Activated naive CD8-positive, alpha-beta T cell (primary cell): ENCODE results near the gene BBS9.

Experiments used
- H3K27ac Mint-ChIP-seq: one replicate; pipeline ENCODE4 v1.8.0; 2021; ENCODE audit warnings: mixed read lengths
- H3K27me3 Mint-ChIP-seq: one replicate; pipeline ENCODE4 v1.8.0; 2021; ENCODE audit warnings: mixed read lengths
- H3K36me3 Mint-ChIP-seq: one replicate; pipeline ENCODE4 v1.8.0; 2021; ENCODE audit warnings: mixed read lengths
- H3K4me1 Mint-ChIP-seq: one replicate; pipeline ENCODE4 v1.8.0; 2021; ENCODE audit warnings: low read depth, mixed read lengths
- H3K4me3 Mint-ChIP-seq: one replicate; pipeline ENCODE4 v1.8.0; 2021; ENCODE audit warnings: mild to moderate bottlenecking, mixed read lengths
- H3K9me3 Mint-ChIP-seq: one replicate; pipeline ENCODE4 v1.8.0; 2021; ENCODE audit warnings: low read depth, mixed read lengths

Gene BBS9

GRCh38 chr7:33373195-33373594, 243.8 kb downstream of the BBS9 start:
- H3K36me3 Mint-ChIP-seq: peaks cover 49% of the 10 kb centered on the region
- H3K27me3 Mint-ChIP-seq: no peaks in the 10 kb centered on the region
- H3K4me3 Mint-ChIP-seq: no peak overlapping the region
- no peaks in the 10 kb centered on the region for H3K9me3 Mint-ChIP-seq
- no peaks in the 10 kb centered on the region for H3K4me1 Mint-ChIP-seq
- H3K27ac Mint-ChIP-seq: no peak overlapping the region

GRCh38 chr7:33379891-33380525, 250.6 kb downstream of the BBS9 start:
- H3K27ac Mint-ChIP-seq: no peak overlapping the region
- H3K36me3 Mint-ChIP-seq: peaks cover 37% of the 10 kb centered on the region
- no peaks in the 10 kb centered on the region for H3K4me1 Mint-ChIP-seq
- no peaks in the 10 kb centered on the region for H3K9me3 Mint-ChIP-seq
- H3K27me3 Mint-ChIP-seq: no peaks in the 10 kb centered on the region
- no peak overlapping the region for H3K4me3 Mint-ChIP-seq

GRCh38 chr7:33388332-33388731, 259.0 kb downstream of the BBS9 start:
- Mint-ChIP-seq H3K36me3 (peaks cover 34% of the 10 kb centered on the region), H3K4me3 (no peak overlapping the region), H3K9me3 (no peaks in the 10 kb centered on the region), H3K27ac (no peak overlapping the region), H3K4me1 (peaks cover 1% of the 10 kb centered on the region), H3K27me3 (no peaks in the 10 kb centered on the region)

- H3K27me3 Mint-ChIP-seq: no peaks in the 10 kb centered on the region
- H3K27ac Mint-ChIP-seq: no peak overlapping the region
- peaks cover 7% of the 10 kb centered on the region for H3K4me1 Mint-ChIP-seq
- peaks cover 4% of the 10 kb centered on the region for H3K9me3 Mint-ChIP-seq
- H3K4me3 Mint-ChIP-seq: no peak overlapping the region
- peaks cover 45% of the 10 kb centered on the region for H3K36me3 Mint-ChIP-seq
Observed at GRCh38 chr7:33392148-33392547, 262.8 kb downstream of the BBS9 start.

GRCh38 chr7:33393770-33394169, 264.4 kb downstream of the BBS9 start:
- no peak overlapping the region for H3K4me3 Mint-ChIP-seq
- H3K4me1 Mint-ChIP-seq: peaks cover 7% of the 10 kb centered on the region
- no peak overlapping the region for H3K27ac Mint-ChIP-seq
- peaks cover 4% of the 10 kb centered on the region for H3K9me3 Mint-ChIP-seq
- H3K36me3 Mint-ChIP-seq: peaks cover 42% of the 10 kb centered on the region
- no peaks in the 10 kb centered on the region for H3K27me3 Mint-ChIP-seq

GRCh38 chr7:33395340-33395739, 266.0 kb downstream of the BBS9 start:
- H3K36me3 Mint-ChIP-seq: peaks cover 31% of the 10 kb centered on the region
- H3K27ac Mint-ChIP-seq: no peak overlapping the region
- peaks cover 7% of the 10 kb centered on the region for H3K4me1 Mint-ChIP-seq
- H3K9me3 Mint-ChIP-seq: peaks cover 4% of the 10 kb centered on the region
- no peak overlapping the region for H3K4me3 Mint-ChIP-seq
- no peaks in the 10 kb centered on the region for H3K27me3 Mint-ChIP-seq

- no peak overlapping the region for H3K4me3 Mint-ChIP-seq
- no peaks in the 10 kb centered on the region for H3K4me1 Mint-ChIP-seq
- H3K36me3 Mint-ChIP-seq: peaks cover 21% of the 10 kb centered on the region
Observed at GRCh38 chr7:33399528-33400213, 270.3 kb downstream of the BBS9 start.

GRCh38 chr7:33400214-33400538, 270.8 kb downstream of the BBS9 start:
- Mint-ChIP-seq H3K4me3 (no peak overlapping the region), H3K27ac (no peak overlapping the region), H3K4me1 (no peaks in the 10 kb centered on the region), H3K36me3 (peaks cover 21% of the 10 kb centered on the region), H3K27me3 (no peaks in the 10 kb centered on the region), H3K9me3 (peaks cover 12% of the 10 kb centered on the region)

More at GRCh38 chr7:33399528-33400213, 270.3 kb downstream of the BBS9 start:
- Mint-ChIP-seq H3K9me3 (peaks cover 12% of the 10 kb centered on the region), H3K27me3 (no peaks in the 10 kb centered on the region), H3K27ac (no peak overlapping the region)

GRCh38 chr7:33410266-33410665, 280.9 kb downstream of the BBS9 start:
- Mint-ChIP-seq H3K27ac (no peak overlapping the region), H3K27me3 (no peaks in the 10 kb centered on the region), H3K9me3 (peaks cover 8% of the 10 kb centered on the region), H3K4me1 (no peaks in the 10 kb centered on the region), H3K36me3 (peaks cover 25% of the 10 kb centered on the region), H3K4me3 (no peak overlapping the region)

GRCh38 chr7:33411020-33411419, 281.7 kb downstream of the BBS9 start:
- no peaks in the 10 kb centered on the region for H3K4me1 Mint-ChIP-seq
- no peak overlapping the region for H3K4me3 Mint-ChIP-seq
- no peaks in the 10 kb centered on the region for H3K27me3 Mint-ChIP-seq
- H3K27ac Mint-ChIP-seq: no peak overlapping the region
- peaks cover 8% of the 10 kb centered on the region for H3K9me3 Mint-ChIP-seq
- H3K36me3 Mint-ChIP-seq: peaks cover 24% of the 10 kb centered on the region

- H3K36me3 Mint-ChIP-seq: peaks cover 19% of the 10 kb centered on the region
Observed at GRCh38 chr7:33412331-33412730, 283.0 kb downstream of the BBS9 start.

GRCh38 chr7:33418251-33418701, 288.9 kb downstream of the BBS9 start:
- Mint-ChIP-seq H3K27ac (no peak overlapping the region), H3K9me3 (no peaks in the 10 kb centered on the region), H3K4me1 (no peaks in the 10 kb centered on the region), H3K27me3 (no peaks in the 10 kb centered on the region), H3K36me3 (peaks cover 2% of the 10 kb centered on the region), H3K4me3 (no peak overlapping the region)

More at GRCh38 chr7:33412331-33412730, 283.0 kb downstream of the BBS9 start:
- H3K27ac Mint-ChIP-seq: no peak overlapping the region
- H3K4me3 Mint-ChIP-seq: no peak overlapping the region
- peaks cover 8% of the 10 kb centered on the region for H3K9me3 Mint-ChIP-seq
- no peaks in the 10 kb centered on the region for H3K4me1 Mint-ChIP-seq
- no peaks in the 10 kb centered on the region for H3K27me3 Mint-ChIP-seq

- no peak overlapping the region for H3K4me3 Mint-ChIP-seq
- H3K9me3 Mint-ChIP-seq: no peaks in the 10 kb centered on the region
- H3K27ac Mint-ChIP-seq: no peak overlapping the region
- no peaks in the 10 kb centered on the region for H3K4me1 Mint-ChIP-seq
- peaks cover 2% of the 10 kb centered on the region for H3K36me3 Mint-ChIP-seq
- H3K27me3 Mint-ChIP-seq: no peaks in the 10 kb centered on the region
Observed at GRCh38 chr7:33420311-33420940, 291.1 kb downstream of the BBS9 start.

- no peaks in the 10 kb centered on the region for H3K9me3 Mint-ChIP-seq
- H3K27ac Mint-ChIP-seq: no peak overlapping the region
- H3K36me3 Mint-ChIP-seq: peaks cover 2% of the 10 kb centered on the region
- no peaks in the 10 kb centered on the region for H3K4me1 Mint-ChIP-seq
- no peaks in the 10 kb centered on the region for H3K27me3 Mint-ChIP-seq
- H3K4me3 Mint-ChIP-seq: no peak overlapping the region
Observed at GRCh38 chr7:33421429-33421828, 292.1 kb downstream of the BBS9 start.

GRCh38 chr7:33422141-33422540, 292.8 kb downstream of the BBS9 start:
- Mint-ChIP-seq H3K36me3 (no peaks in the 10 kb centered on the region), H3K9me3 (no peaks in the 10 kb centered on the region), H3K27ac (no peak overlapping the region), H3K4me1 (no peaks in the 10 kb centered on the region), H3K4me3 (no peak overlapping the region), H3K27me3 (no peaks in the 10 kb centered on the region)
